ENCODE data around the gene TMEM220.

DNA sequence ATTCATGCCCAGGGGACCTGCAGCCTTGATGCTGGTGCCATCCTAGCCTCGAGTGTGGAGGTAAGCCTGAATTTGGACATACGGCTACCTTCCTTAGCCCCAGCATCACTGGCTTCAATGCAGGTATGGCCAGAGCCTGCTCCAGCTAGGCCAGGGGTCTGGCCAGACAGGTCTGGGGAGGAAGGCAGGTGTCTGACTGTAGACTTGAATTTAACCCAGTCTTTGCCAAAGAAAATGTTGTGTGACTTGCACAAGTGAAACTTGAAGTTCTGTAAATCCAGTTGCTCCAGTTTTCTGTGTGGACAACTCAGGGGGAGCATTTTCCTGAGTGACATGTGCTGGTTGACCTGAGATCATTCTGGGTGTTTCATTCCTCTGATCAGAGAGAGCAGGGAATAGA is 41.3 kb upstream of the TMEM220 start:
- TF ChIP-seq RARB (CRISPR knock-in tag; IDR thresholded peaks at IDR 0.05) (no peak), GLIS3 (CRISPR knock-in tag; IDR thresholded peaks at IDR 0.05) (no peak), PPARA (CRISPR knock-in tag; IDR thresholded peaks at IDR 0.05; ENCODE audit: borderline replicate concordance) (no peak), ISL1 (CRISPR knock-in tag; IDR thresholded peaks at IDR 0.05) (no peak)
- TF ChIP-seq, protein P1, sequence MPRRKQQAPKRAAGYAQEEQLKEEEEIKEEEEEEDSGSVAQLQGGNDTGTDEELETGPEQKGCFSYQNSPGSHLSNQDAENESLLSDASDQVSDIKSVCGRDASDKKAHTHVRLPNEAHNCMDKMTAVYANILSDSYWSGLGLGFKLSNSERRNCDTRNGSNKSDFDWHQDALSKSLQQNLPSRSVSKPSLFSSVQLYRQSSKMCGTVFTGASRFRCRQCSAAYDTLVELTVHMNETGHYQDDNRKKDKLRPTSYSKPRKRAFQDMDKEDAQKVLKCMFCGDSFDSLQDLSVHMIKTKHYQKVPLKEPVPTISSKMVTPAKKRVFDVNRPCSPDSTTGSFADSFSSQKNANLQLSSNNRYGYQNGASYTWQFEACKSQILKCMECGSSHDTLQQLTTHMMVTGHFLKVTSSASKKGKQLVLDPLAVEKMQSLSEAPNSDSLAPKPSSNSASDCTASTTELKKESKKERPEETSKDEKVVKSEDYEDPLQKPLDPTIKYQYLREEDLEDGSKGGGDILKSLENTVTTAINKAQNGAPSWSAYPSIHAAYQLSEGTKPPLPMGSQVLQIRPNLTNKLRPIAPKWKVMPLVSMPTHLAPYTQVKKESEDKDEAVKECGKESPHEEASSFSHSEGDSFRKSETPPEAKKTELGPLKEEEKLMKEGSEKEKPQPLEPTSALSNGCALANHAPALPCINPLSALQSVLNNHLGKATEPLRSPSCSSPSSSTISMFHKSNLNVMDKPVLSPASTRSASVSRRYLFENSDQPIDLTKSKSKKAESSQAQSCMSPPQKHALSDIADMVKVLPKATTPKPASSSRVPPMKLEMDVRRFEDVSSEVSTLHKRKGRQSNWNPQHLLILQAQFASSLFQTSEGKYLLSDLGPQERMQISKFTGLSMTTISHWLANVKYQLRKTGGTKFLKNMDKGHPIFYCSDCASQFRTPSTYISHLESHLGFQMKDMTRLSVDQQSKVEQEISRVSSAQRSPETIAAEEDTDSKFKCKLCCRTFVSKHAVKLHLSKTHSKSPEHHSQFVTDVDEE (CRISPR knock-in tag; IDR thresholded peaks at IDR 0.05): no peak
- TF ChIP-seq, protein P2, sequence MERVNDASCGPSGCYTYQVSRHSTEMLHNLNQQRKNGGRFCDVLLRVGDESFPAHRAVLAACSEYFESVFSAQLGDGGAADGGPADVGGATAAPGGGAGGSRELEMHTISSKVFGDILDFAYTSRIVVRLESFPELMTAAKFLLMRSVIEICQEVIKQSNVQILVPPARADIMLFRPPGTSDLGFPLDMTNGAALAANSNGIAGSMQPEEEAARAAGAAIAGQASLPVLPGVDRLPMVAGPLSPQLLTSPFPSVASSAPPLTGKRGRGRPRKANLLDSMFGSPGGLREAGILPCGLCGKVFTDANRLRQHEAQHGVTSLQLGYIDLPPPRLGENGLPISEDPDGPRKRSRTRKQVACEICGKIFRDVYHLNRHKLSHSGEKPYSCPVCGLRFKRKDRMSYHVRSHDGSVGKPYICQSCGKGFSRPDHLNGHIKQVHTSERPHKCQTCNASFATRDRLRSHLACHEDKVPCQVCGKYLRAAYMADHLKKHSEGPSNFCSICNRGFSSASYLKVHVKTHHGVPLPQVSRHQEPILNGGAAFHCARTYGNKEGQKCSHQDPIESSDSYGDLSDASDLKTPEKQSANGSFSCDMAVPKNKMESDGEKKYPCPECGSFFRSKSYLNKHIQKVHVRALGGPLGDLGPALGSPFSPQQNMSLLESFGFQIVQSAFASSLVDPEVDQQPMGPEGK (CRISPR knock-in tag; IDR thresholded peaks at IDR 0.05; ENCODE audit: borderline replicate concordance): no peak
- TF ChIP-seq, protein P3, sequence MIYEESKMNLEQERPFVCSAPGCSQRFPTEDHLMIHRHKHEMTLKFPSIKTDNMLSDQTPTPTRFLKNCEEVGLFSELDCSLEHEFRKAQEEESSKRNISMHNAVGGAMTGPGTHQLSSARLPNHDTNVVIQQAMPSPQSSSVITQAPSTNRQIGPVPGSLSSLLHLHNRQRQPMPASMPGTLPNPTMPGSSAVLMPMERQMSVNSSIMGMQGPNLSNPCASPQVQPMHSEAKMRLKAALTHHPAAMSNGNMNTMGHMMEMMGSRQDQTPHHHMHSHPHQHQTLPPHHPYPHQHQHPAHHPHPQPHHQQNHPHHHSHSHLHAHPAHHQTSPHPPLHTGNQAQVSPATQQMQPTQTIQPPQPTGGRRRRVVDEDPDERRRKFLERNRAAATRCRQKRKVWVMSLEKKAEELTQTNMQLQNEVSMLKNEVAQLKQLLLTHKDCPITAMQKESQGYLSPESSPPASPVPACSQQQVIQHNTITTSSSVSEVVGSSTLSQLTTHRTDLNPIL (CRISPR knock-in tag; IDR thresholded peaks at IDR 0.05; ENCODE audit: low read depth): no peak

Measured in SK-N-SH treated with all-trans-retinoic acid at 6 μM for 48 hours (cell line).